Mucosa of descending colon (tissue), 3 donors: Measurements from ENCODE around the gene NECTIN2. TPM values are rescaled to one million over a fixed set of nuclear protein-coding genes. Genes with fewer than 3 reads are reported as not detected.
"Not testable (repeated sequence)": the region's sequence is repeated elsewhere in the genome, so short reads cannot be mapped to it uniquely, and the experiment has no call there.

Experiments
- ATAC-seq: fragments of 200-7000 bp; cut with Tn5 transposase; one replicate; pipeline ENCODE4 v1.9.1; 2020; ENCODE audit warnings: mild to moderate bottlenecking, moderate library complexity
- DNase-seq, 3 donors: peaks; one replicate each; pipeline ENCODE4 v3.0.0-alpha.2; 2020
- H3K36me3 ChIP-seq: fragments of 200-600 bp; one replicate; pipeline ENCODE4 v1.8.0; 2021; ENCODE audit warnings: low read depth, mild to moderate bottlenecking
- H3K4me1 ChIP-seq: fragments of 200-600 bp; one replicate; pipeline ENCODE4 v1.8.0; 2021; ENCODE audit warnings: low read depth, mild to moderate bottlenecking
- H3K4me3 ChIP-seq: fragments of 200-600 bp; one replicate; pipeline ENCODE4 v1.8.0; 2021; ENCODE audit warnings: mild to moderate bottlenecking
- H3K9me3 ChIP-seq: fragments of 200-600 bp; one replicate; pipeline ENCODE4 v1.8.0; 2021; ENCODE audit warnings: mild to moderate bottlenecking
- intact Hi-C, 2 donors: fragments of 100-400 bp; cut with DNase I in 1 of 2; cut with micrococcal nuclease in 1 of 2; formaldehyde crosslinking; loops; one replicate each; pipeline versions ENCODE4 v1.11.0 to v1.11.1; 2022; cut with DNase I, micrococcal nuclease
- total RNA-seq, 3 donors: library from RNA; stranded (reverse); fragmentation: NEBNext Ultra II Directional in 2 of 3; extraction: Animal tissue kit (Norgen Biotek cat#: 25700) in 2 of 3; gene quantifications; one replicate each; pipeline versions ENCODE4 v1.2.1 to v1.2.4, GENCODE V29; 2021 to 2023
- TF ChIP-seq, protein P1 (sequence below): fragments of 200-600 bp; IDR thresholded peaks from one replicate; pipeline ENCODE4 v1.8.0; 2022; ENCODE audit warnings: antibody characterized with exemption, mild to moderate bottlenecking
- donor health status: DM: no; HTN: no; CAD: no; lungs with moderate emphysema.
- donor health status: DM: no; HTN: no; CAD: no.
- donor health status: DM: no; HTN: yes; CAD: no.

NECTIN2 gene
- total RNA-seq, 3 donors from 2014 or later: 65.3 to 109 (median 98.8) TPM

DNA sequence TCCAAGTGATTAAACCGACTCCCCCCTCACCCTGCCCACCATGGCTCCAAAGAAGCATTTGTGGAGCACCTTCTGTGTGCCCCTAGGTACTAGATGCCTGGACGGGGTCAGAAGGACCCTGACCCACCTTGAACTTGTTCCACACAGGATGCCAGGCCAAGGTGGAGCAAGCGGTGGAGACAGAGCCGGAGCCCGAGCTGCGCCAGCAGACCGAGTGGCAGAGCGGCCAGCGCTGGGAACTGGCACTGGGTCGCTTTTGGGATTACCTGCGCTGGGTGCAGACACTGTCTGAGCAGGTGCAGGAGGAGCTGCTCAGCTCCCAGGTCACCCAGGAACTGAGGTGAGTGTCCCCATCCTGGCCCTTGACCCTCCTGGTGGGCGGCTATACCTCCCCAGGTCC is 61.5 kb downstream of the NECTIN2 start:
- Histone ChIP-seq H3K9me3 (no peaks in the 10 kb centered on the region), H3K4me1 (peaks cover 6% of the 10 kb centered on the region), H3K36me3 (no peaks in the 10 kb centered on the region), H3K4me3 (no peak overlapping the region)
- ATAC-seq: no peak
- no peak for DNase-seq
- intact Hi-C loops: loop anchor here in 1 of 2 donors (5.0 kb wide), 1 partner anchor 45 kb away; no protein-coding TSS in a partner anchor
- TF ChIP-seq, protein P1, sequence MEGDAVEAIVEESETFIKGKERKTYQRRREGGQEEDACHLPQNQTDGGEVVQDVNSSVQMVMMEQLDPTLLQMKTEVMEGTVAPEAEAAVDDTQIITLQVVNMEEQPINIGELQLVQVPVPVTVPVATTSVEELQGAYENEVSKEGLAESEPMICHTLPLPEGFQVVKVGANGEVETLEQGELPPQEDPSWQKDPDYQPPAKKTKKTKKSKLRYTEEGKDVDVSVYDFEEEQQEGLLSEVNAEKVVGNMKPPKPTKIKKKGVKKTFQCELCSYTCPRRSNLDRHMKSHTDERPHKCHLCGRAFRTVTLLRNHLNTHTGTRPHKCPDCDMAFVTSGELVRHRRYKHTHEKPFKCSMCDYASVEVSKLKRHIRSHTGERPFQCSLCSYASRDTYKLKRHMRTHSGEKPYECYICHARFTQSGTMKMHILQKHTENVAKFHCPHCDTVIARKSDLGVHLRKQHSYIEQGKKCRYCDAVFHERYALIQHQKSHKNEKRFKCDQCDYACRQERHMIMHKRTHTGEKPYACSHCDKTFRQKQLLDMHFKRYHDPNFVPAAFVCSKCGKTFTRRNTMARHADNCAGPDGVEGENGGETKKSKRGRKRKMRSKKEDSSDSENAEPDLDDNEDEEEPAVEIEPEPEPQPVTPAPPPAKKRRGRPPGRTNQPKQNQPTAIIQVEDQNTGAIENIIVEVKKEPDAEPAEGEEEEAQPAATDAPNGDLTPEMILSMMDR: no peak

DNA sequence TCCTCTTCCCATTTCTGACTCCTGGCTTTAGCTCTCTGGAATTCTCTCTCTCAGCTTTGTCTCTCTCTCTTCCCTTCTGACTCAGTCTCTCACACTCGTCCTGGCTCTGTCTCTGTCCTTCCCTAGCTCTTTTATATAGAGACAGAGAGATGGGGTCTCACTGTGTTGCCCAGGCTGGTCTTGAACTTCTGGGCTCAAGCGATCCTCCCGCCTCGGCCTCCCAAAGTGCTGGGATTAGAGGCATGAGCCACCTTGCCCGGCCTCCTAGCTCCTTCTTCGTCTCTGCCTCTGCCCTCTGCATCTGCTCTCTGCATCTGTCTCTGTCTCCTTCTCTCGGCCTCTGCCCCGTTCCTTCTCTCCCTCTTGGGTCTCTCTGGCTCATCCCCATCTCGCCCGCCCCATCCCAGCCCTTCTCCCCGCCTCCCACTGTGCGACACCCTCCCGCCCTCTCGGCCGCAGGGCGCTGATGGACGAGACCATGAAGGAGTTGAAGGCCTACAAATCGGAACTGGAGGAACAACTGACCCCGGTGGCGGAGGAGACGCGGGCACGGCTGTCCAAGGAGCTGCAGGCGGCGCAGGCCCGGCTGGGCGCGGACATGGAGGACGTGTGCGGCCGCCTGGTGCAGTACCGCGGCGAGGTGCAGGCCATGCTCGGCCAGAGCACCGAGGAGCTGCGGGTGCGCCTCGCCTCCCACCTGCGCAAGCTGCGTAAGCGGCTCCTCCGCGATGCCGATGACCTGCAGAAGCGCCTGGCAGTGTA is 62.2 kb downstream of the NECTIN2 start:
- H3K4me1 ChIP-seq: peaks cover 6% of the 10 kb centered on the region
- no peaks in the 10 kb centered on the region for H3K9me3 ChIP-seq
- intact Hi-C loops: loop anchor here in 1 of 2 donors (5.0 kb wide), 1 partner anchor 44 kb away; no protein-coding TSS in a partner anchor
- no peaks in the 10 kb centered on the region for H3K36me3 ChIP-seq
- DNase-seq (no peak), ATAC-seq (no peak)
- H3K4me3 ChIP-seq: no peak overlapping the region
- TF ChIP-seq, protein P1: no peak

DNA sequence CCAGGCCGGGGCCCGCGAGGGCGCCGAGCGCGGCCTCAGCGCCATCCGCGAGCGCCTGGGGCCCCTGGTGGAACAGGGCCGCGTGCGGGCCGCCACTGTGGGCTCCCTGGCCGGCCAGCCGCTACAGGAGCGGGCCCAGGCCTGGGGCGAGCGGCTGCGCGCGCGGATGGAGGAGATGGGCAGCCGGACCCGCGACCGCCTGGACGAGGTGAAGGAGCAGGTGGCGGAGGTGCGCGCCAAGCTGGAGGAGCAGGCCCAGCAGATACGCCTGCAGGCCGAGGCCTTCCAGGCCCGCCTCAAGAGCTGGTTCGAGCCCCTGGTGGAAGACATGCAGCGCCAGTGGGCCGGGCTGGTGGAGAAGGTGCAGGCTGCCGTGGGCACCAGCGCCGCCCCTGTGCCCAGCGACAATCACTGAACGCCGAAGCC is 62.8 kb downstream of the NECTIN2 start:
- TF ChIP-seq, protein P1: no peak
- no peaks in the 10 kb centered on the region for H3K36me3 ChIP-seq
- H3K4me1 ChIP-seq: peaks cover 5% of the 10 kb centered on the region
- ATAC-seq (no peak), DNase-seq (no peak)
- intact Hi-C loops: loop anchor here in 1 of 2 donors (5.0 kb wide), 1 partner anchor 43 kb away; no protein-coding TSS in a partner anchor
- no peaks in the 10 kb centered on the region for H3K9me3 ChIP-seq
- no peak overlapping the region for H3K4me3 ChIP-seq

DNA sequence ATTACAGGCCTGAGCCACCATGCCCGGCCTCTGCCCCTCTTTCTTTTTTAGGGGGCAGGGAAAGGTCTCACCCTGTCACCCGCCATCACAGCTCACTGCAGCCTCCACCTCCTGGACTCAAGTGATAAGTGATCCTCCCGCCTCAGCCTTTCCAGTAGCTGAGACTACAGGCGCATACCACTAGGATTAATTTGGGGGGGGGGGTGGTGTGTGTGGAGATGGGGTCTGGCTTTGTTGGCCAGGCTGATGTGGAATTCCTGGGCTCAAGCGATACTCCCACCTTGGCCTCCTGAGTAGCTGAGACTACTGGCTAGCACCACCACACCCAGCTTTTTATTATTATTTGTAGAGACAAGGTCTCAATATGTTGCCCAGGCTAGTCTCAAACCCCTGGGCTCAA is 63.7 kb downstream of the NECTIN2 start:
- intact Hi-C loops: loop anchor here in 1 of 2 donors (5.0 kb wide), 1 partner anchor 43 kb away; no protein-coding TSS in a partner anchor
- Histone ChIP-seq H3K36me3 (no peaks in the 10 kb centered on the region), H3K4me3 (no peak overlapping the region), H3K4me1 (peaks cover 8% of the 10 kb centered on the region), H3K9me3 (no peaks in the 10 kb centered on the region)
- no peak for ATAC-seq
- TF ChIP-seq, protein P1: no peak
- DNase-seq: no peak

DNA sequence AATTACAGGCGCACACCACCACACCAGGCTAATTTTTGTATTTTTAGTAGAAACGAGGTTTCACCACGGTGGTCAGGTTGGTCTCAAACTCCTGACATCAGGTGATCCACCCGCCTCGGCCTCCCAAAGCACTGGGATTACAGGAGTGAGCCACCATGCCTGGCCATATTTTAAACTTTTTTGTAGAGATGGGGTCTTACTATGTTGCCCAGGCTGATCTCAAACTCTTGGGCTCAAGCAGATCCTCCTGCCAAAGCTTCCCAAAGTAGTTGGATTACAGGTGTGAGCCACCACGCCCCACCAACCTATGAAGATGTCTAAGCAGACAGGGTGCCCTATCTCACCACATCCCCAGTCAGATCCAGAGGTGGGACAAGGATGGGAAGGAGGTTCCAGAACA is 65.8 kb downstream of the NECTIN2 start:
- H3K4me1 ChIP-seq, DNase-seq, H3K9me3 ChIP-seq, H3K4me3 ChIP-seq, ATAC-seq, H3K36me3 ChIP-seq, intact Hi-C loops: not testable (repeated sequence)

DNA sequence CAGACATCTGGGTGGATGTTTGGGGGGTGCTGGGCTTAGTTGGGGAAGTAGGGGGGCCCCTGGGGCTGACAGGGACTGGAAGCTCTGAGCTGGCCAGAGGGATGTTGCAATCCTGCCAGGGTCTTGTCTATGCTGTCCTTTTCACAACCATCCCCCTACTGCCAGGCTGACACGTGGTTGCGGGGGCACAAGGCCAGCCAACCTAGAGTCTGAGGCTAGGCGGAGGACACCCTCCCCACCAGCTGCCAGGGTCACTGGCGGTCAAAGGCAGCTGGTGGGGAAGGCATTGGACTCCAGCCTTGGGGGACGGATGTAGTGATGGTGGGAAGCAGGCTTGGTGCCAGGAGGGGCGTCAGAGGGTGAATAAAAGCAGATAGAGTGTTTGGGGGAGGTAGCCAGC is 66.8 kb downstream of the NECTIN2 start:
- Histone ChIP-seq H3K36me3 (no peaks in the 10 kb centered on the region), H3K4me3 (no peak overlapping the region), H3K9me3 (no peaks in the 10 kb centered on the region), H3K4me1 (peaks cover 4% of the 10 kb centered on the region)
- peak in 1 of 3 donors; percentile 52 for DNase-seq
- no peak for ATAC-seq
- intact Hi-C loops: no loop called here
- TF ChIP-seq, protein P1: no peak

DNA sequence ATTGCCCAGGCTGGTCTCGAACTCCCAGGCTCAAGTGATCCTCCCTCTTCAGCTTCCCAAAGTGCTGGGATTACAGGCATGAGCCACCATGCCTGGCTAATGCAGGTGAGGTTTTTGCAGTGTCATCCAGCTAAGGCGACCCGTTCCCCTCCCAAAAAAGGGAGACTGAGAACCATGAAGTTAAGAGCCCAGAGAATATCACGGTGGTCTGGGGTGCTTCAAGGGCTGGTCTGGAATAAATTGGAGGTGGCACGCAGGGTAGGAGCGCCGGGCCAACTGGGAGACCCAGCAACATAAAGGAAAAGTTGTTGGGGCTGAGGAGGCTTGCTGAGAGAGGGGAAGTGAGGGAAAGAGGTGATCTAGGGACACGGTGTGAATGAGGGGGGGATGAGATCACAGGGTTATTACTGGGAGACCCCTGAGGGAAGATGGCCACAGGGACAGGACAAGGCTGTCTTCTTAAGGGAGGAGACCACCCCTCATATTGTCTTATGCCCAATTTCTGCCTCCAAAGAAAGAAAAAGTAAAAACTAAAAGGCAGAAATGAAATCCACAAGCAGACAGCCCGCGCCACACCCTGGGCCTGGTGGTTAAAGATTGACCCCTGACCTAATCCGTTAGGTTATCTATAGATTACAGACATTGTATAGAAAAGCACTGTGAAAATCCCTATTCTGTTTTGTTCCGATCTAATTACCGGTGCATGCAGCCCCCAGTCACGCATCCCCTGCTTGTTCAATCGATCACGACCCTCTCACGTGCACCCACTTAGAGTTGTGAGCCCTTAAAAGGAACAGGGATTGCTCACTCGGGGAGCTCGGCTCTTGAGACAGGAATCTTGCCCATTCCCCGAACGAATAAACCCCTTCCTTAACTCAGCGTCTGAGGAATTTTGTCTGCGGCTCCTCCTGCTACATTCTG is 67.7 kb downstream of the NECTIN2 start:
- H3K4me3 ChIP-seq, H3K4me1 ChIP-seq, intact Hi-C loops, ATAC-seq, DNase-seq, H3K36me3 ChIP-seq, H3K9me3 ChIP-seq: not testable (repeated sequence)

DNA sequence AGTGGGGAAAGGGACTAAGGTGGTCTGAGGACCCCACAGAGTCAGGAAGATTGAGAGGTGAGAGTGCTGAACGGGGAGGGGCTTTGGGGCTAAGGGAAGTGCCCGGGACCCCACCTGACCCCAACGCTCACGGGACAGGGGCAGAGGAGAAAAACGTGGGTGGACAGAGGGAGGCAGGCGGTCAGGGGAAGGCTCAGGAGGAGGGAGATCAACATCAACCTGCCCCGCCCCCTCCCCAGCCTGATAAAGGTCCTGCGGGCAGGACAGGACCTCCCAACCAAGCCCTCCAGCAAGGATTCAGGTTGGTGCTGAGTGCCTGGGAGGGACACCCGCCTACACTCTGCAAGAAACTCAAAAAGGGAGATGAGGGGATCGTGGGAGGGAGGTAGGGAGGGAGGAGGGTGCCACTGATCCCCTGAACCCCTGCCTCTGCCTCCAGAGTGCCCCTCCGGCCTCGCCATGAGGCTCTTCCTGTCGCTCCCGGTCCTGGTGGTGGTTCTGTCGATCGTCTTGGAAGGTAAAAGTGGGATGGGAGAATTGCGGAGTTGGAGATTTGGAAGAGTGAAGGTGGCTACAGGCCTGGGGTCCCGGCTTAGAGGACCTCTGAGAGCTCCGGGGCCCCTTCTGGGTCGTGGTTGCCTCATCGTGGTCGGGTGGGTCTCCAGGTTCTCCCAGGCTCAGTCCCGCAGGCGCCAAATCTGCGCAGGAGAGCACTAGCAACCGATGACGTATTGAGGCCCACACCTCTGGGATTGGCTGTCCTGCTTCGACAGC is 68.5 kb downstream of the NECTIN2 start, which contains the start of gene APOC1:
Gene APOC1 (plus strand): TSS at position 176 of the 774 bp plus-strand sequence. CDS start 284 bp downstream, at position 460.
- H3K36me3 ChIP-seq, intact Hi-C loops, H3K9me3 ChIP-seq, H3K4me3 ChIP-seq, H3K4me1 ChIP-seq: not testable (repeated sequence)
- peak; percentile 75 to 86 (median 84) for DNase-seq
- peak; percentile 92 for ATAC-seq
